GM18511 (cell line): ENCODE measurements around the gene ZDHHC18.

Experiments used
- ATAC-seq: cut with Tn5 transposase; IDR thresholded peaks from one replicate; pipeline ENCODE4 v1.9.1; 2021; ENCODE audit warnings: mild to moderate bottlenecking, moderate library complexity; ENCODE audit not compliant: unreplicated experiment

ZDHHC18 gene

GRCh38 chr1:26826261-26827105 lies at the start of gene ZDHHC18:
Gene ZDHHC18, plus strand, starts transcription at chr1:26826688. Its CDS starts 117 bp downstream, at chr1:26826805.
- ATAC-seq = peak; percentile 80

GRCh38 chr1:26779098-26779668 lies 47.3 kb upstream of the ZDHHC18 start:
- ATAC-seq = no peak

GRCh38 chr1:26780344-26780957 lies 46.0 kb upstream of the ZDHHC18 start:
- no peak for ATAC-seq

- no peak for ATAC-seq
These were observed 45.2 kb upstream of the ZDHHC18 start for GRCh38 chr1:26781206-26781825.

- no peak for ATAC-seq
These were observed 43.8 kb upstream of the ZDHHC18 start for GRCh38 chr1:26782521-26783212.

- no peak for ATAC-seq
These were observed 42.9 kb upstream of the ZDHHC18 start for GRCh38 chr1:26783646-26784022.

GRCh38 chr1:26784023-26784871 lies 42.2 kb upstream of the ZDHHC18 start:
- no peak for ATAC-seq

- no peak for ATAC-seq
These were observed 41.6 kb upstream of the ZDHHC18 start for GRCh38 chr1:26784886-26785285.

GRCh38 chr1:26785611-26786436 lies 40.7 kb upstream of the ZDHHC18 start:
- no peak for ATAC-seq

- ATAC-seq = no peak
These were observed 39.8 kb upstream of the ZDHHC18 start for GRCh38 chr1:26786437-26787380.

- peak; percentile 64 for ATAC-seq
These were observed 39.1 kb upstream of the ZDHHC18 start for GRCh38 chr1:26787381-26787705.

GRCh38 chr1:26787706-26788514 lies 38.6 kb upstream of the ZDHHC18 start, which contains the start of gene PIGV:
Gene PIGV, plus strand, starts transcription at chr1:26787950. Its CDS starts 2,866 bp downstream, at chr1:26790816.
- ATAC-seq = peak; percentile 65

- ATAC-seq = no peak
These were observed 38.0 kb upstream of the ZDHHC18 start for GRCh38 chr1:26788515-26788785.

GRCh38 chr1:26788836-26789611 lies 37.5 kb upstream of the ZDHHC18 start:
- ATAC-seq = no peak

GRCh38 chr1:26789612-26789865 lies 36.9 kb upstream of the ZDHHC18 start:
- ATAC-seq = no peak

GRCh38 chr1:26789931-26790330 lies 36.6 kb upstream of the ZDHHC18 start:
- ATAC-seq = no peak

- no peak for ATAC-seq
These were observed 35.9 kb upstream of the ZDHHC18 start for GRCh38 chr1:26790551-26790953.
